H9 (cell line): ENCODE results near the gene LCP1. TPM values are rescaled to one million over a fixed set of nuclear protein-coding genes. Genes with fewer than 3 reads are reported as not detected.

Source experiments
- DNase-seq: peaks from one replicate; pipeline ENCODE4 v3.0.0-alpha.2; 2017
- H2AFZ ChIP-seq: one replicate; pipeline ENCODE4 v1.6.1; 2013; ENCODE audit warnings: mild to moderate bottlenecking, low read length, control low read depth, moderate library complexity
- H2AK5ac ChIP-seq: 2 replicates; pipeline ENCODE4 v1.6.1; 2013; ENCODE audit warnings: low read length, control low read depth, mixed read lengths; ENCODE audit not compliant: insufficient read length
- H2BK120ac ChIP-seq: one replicate; pipeline ENCODE4 v1.6.1; 2013; ENCODE audit warnings: low read depth, mild to moderate bottlenecking, low read length, control low read depth, inconsistent platforms; ENCODE audit not compliant: poor library complexity, severe bottlenecking
- H2BK12ac ChIP-seq: 2 replicates; pipeline ENCODE4 v1.6.1; 2013; ENCODE audit warnings: low read length, control low read depth, mixed read lengths, low read depth; ENCODE audit not compliant: insufficient read length
- H2BK15ac ChIP-seq: 2 replicates; pipeline ENCODE4 v1.6.1; 2013; ENCODE audit warnings: low read depth, low read length, control low read depth
- H2BK20ac ChIP-seq: one replicate; pipeline ENCODE4 v1.6.1; 2013; ENCODE audit warnings: low read depth, mild to moderate bottlenecking, low read length, control low read depth, inconsistent platforms; ENCODE audit not compliant: poor library complexity, severe bottlenecking
- H2BK5ac ChIP-seq: 2 replicates; pipeline ENCODE4 v1.6.1; 2013; ENCODE audit warnings: low read length, control low read depth, mixed read lengths; ENCODE audit not compliant: insufficient read length
- H3K14ac ChIP-seq: 2 replicates; pipeline ENCODE4 v1.6.1; 2013; ENCODE audit warnings: low read length, control low read depth; ENCODE audit not compliant: insufficient read depth
- H3K18ac ChIP-seq: 2 replicates; pipeline ENCODE4 v1.6.1; 2013; ENCODE audit warnings: low read depth, mild to moderate bottlenecking, mixed read lengths, low read length, control low read depth; ENCODE audit not compliant: insufficient read length
- H3K23ac ChIP-seq: 2 replicates; pipeline ENCODE4 v1.6.1; 2013; ENCODE audit warnings: low read length, control low read depth, mixed read lengths, low read depth; ENCODE audit not compliant: insufficient read length
- H3K23me2 ChIP-seq: 2 replicates; pipeline ENCODE4 v1.6.1; 2013; ENCODE audit warnings: low read depth, mild to moderate bottlenecking, mixed read lengths, low read length, control low read depth; ENCODE audit not compliant: insufficient read length, poor library complexity, severe bottlenecking
- H3K27ac ChIP-seq: 2 replicates; pipeline ENCODE4 v1.5.1; 2013; ENCODE audit warnings: low read length, control low read depth, mixed read lengths, low read depth; ENCODE audit not compliant: insufficient read length
- H3K27me3 ChIP-seq: 2 replicates; pipeline ENCODE4 v1.6.1; 2013; ENCODE audit warnings: low read length, control low read depth, inconsistent platforms; ENCODE audit not compliant: insufficient read depth
- H3K4ac ChIP-seq: 2 replicates; pipeline ENCODE4 v1.6.1; 2013; ENCODE audit warnings: low read depth, mild to moderate bottlenecking, control low read depth, inconsistent platforms, low read length, moderate library complexity
- H3K4me1 ChIP-seq: 2 replicates; pipeline ENCODE4 v1.6.1; 2013; ENCODE audit warnings: low read length, control low read depth, inconsistent platforms; ENCODE audit not compliant: insufficient read depth
- H3K4me2 ChIP-seq: 2 replicates; pipeline ENCODE4 v1.6.1; 2013; ENCODE audit warnings: low read length, control low read depth, mixed read lengths; ENCODE audit not compliant: insufficient read length, insufficient read depth
- H3K56ac ChIP-seq: 2 replicates; pipeline ENCODE4 v1.6.1; 2013; ENCODE audit warnings: low read depth, mild to moderate bottlenecking, mixed read lengths, low read length, control low read depth; ENCODE audit not compliant: insufficient read length
- H3K79me1 ChIP-seq: 2 replicates; pipeline ENCODE4 v1.6.1; 2013; ENCODE audit warnings: low read depth, mild to moderate bottlenecking, moderate library complexity, low read length, control low read depth, inconsistent platforms; ENCODE audit not compliant: insufficient read depth, poor library complexity, severe bottlenecking
- H3K79me2 ChIP-seq: 2 replicates; pipeline ENCODE4 v1.6.1; 2013; ENCODE audit warnings: low read length, control low read depth, inconsistent platforms; ENCODE audit not compliant: insufficient read depth
- H3K9ac ChIP-seq: 2 replicates; pipeline ENCODE4 v1.6.1; 2013; ENCODE audit warnings: low read length, control low read depth, mixed read lengths; ENCODE audit not compliant: insufficient read length; ENCODE audit errors: extremely low read depth
- H3K9me3 ChIP-seq: one replicate; pipeline ENCODE4 v1.6.1; 2013; ENCODE audit warnings: low read depth, low read length, inconsistent platforms; ENCODE audit not compliant: control insufficient read depth
- H3T11ph ChIP-seq: one replicate; pipeline ENCODE4 v1.6.1; 2013; ENCODE audit warnings: mild to moderate bottlenecking, low read length, control low read depth, inconsistent platforms
- H4K20me1 ChIP-seq: one replicate; pipeline ENCODE4 v1.6.1; 2013; ENCODE audit not compliant: control insufficient read depth, insufficient read length, insufficient read depth
- H4K5ac ChIP-seq: 2 replicates; pipeline ENCODE4 v1.6.1; 2013; ENCODE audit warnings: low read depth, mild to moderate bottlenecking, mixed read lengths, low read length, control low read depth; ENCODE audit not compliant: insufficient read length
- H4K8ac ChIP-seq: replicated peaks from 2 replicates; pipeline ENCODE4 v1.6.1; 2013; ENCODE audit warnings: low read length, control low read depth, mixed read lengths, low read depth; ENCODE audit not compliant: insufficient read length
- H4K91ac ChIP-seq: 2 replicates; pipeline ENCODE4 v1.6.1; 2013; ENCODE audit warnings: low read depth, mild to moderate bottlenecking, moderate library complexity, mixed read lengths, low read length, control low read depth; ENCODE audit not compliant: insufficient read length
- H3K27ac Mint-ChIP-seq, 3 experiments: 2 replicates in 2 of 3; 3 replicates in 1 of 3; pipeline ENCODE4 v1.8.0; 2020 to 2021; ENCODE audit warnings: mixed read lengths in 3 of 3, mild to moderate bottlenecking in 1 of 3, moderate library complexity in 1 of 3
- H3K27me3 Mint-ChIP-seq: 2 replicates; pipeline ENCODE4 v1.8.0; 2021; ENCODE audit warnings: low read depth, mild to moderate bottlenecking, moderate library complexity, mixed read lengths
- H3K36me3 Mint-ChIP-seq, 3 experiments: 2 replicates in 2 of 3; 3 replicates in 1 of 3; pipeline ENCODE4 v1.8.0; 2020 to 2021; ENCODE audit warnings: low read depth in 3 of 3, mixed read lengths in 3 of 3; ENCODE audit not compliant: insufficient read depth in 1 of 3
- H3K4me1 Mint-ChIP-seq, 2 experiments: 2 replicates each; pipeline ENCODE4 v1.8.0; 2020; ENCODE audit warnings: mixed read lengths in 2 of 2
- H3K4me3 Mint-ChIP-seq, 2 experiments: 2 replicates in 1 of 2; 3 replicates in 1 of 2; pipeline ENCODE4 v1.8.0; 2020 to 2021; ENCODE audit warnings: mild to moderate bottlenecking in 2 of 2, mixed read lengths in 2 of 2, moderate library complexity in 1 of 2
- H3K9me3 Mint-ChIP-seq, 2 experiments: 2 replicates in 1 of 2; 3 replicates in 1 of 2; pipeline ENCODE4 v1.8.0; 2020; ENCODE audit warnings: mild to moderate bottlenecking in 2 of 2, mixed read lengths in 2 of 2, moderate library complexity in 1 of 2
- WGBS: extraction: QIAGEN DNeasy Blood & Tissue Kit; methylation state at CpG from one replicate; pipeline ENCODE4 v1.1.7; 2013; ENCODE audit warnings: missing lambda C conversion rate, low lambda C conversion rate, mixed read lengths; ENCODE audit not compliant: insufficient read length; ENCODE audit errors: extremely low coverage; 5-methylcytosine and 5-hydroxymethylcytosine counted together
- total RNA-seq: library from RNA; stranded (reverse); gene quantifications from 2 replicates; pipeline ENCODE4 v1.2.1, GENCODE V29; 2021
- TF ChIP-seq, protein P1 (sequence below): fragments of 200-600 bp; sonication (generic); conservative IDR thresholded peaks from 3 replicates; pipeline ENCODE4 v1.8.0; 2021; ENCODE audit warnings: antibody characterized with exemption, mild to moderate bottlenecking

LCP1 gene
- total RNA-seq, 1 experiment from 2014 or later: 0.81 TPM

DNA sequence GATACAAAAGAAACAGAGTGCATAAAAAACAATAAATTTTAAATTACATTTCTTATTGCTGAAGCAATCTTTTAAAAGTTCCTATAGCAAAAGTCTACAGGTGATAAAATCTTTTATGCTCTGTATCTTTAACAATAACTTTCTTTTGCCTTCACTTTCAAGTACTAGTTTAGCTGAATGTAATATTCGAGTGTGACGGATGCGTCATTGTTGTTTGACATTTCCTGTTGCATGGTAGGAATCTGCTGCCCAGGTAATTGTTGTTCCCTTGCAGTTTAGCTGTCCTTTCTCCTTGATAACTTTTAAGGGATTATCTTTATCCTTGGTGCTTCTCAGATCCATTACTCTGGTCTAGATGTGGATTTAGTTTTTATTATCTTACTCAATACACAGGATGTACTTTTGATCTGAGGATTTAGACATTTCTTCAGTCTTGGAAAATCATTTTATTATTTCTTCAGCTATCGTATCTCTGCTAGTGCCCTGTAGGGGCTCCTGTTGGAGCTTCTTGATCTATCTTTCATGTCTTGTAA, 75.1 kb downstream of the LCP1 start:
- H3K27me3 Mint-ChIP-seq: no peaks in the 10 kb centered on the region
- no peaks in the 10 kb centered on the region for H3K9me3 Mint-ChIP-seq
- no peaks in the 10 kb centered on the region for H3K79me2 ChIP-seq
- no peak overlapping the region for H3K56ac ChIP-seq
- H3K79me1 ChIP-seq: no peaks in the 10 kb centered on the region
- no peak overlapping the region for H3K14ac ChIP-seq
- no peak overlapping the region for H2BK5ac ChIP-seq
- DNase-seq: no peak
- H2BK20ac ChIP-seq: no peak overlapping the region
- no peaks in the 10 kb centered on the region for H4K20me1 ChIP-seq
- no peak overlapping the region for H3K9ac ChIP-seq
- TF ChIP-seq, protein P1, sequence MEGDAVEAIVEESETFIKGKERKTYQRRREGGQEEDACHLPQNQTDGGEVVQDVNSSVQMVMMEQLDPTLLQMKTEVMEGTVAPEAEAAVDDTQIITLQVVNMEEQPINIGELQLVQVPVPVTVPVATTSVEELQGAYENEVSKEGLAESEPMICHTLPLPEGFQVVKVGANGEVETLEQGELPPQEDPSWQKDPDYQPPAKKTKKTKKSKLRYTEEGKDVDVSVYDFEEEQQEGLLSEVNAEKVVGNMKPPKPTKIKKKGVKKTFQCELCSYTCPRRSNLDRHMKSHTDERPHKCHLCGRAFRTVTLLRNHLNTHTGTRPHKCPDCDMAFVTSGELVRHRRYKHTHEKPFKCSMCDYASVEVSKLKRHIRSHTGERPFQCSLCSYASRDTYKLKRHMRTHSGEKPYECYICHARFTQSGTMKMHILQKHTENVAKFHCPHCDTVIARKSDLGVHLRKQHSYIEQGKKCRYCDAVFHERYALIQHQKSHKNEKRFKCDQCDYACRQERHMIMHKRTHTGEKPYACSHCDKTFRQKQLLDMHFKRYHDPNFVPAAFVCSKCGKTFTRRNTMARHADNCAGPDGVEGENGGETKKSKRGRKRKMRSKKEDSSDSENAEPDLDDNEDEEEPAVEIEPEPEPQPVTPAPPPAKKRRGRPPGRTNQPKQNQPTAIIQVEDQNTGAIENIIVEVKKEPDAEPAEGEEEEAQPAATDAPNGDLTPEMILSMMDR: no peak
- H3K4me1 Mint-ChIP-seq: peaks cover 3 to 4% of the 10 kb centered on the region in 2 experiments; a peak in 2 of 4 replicates
- no CpG with 5 or more reads among the region's 4 CpGs for WGBS
- no peaks in the 10 kb centered on the region for H3K9me3 ChIP-seq
- no peak overlapping the region for H3K4me2 ChIP-seq
- no peaks in the 10 kb centered on the region for H3K36me3 Mint-ChIP-seq
- H3K4me3 Mint-ChIP-seq: no peak overlapping the region
- no peak overlapping the region for H3K18ac ChIP-seq
- H4K91ac ChIP-seq: no peak overlapping the region
- no peak overlapping the region for H3K23ac ChIP-seq
- no peaks in the 10 kb centered on the region for H3K27me3 ChIP-seq
- no peaks in the 10 kb centered on the region for H3K4me1 ChIP-seq
- no peak overlapping the region for H2AFZ ChIP-seq
- no peak overlapping the region for H2BK12ac ChIP-seq
- H4K5ac ChIP-seq: no peak overlapping the region
- no peak overlapping the region for H3T11ph ChIP-seq
- no peak overlapping the region for H3K27ac ChIP-seq
- H2BK120ac ChIP-seq: no peak overlapping the region
- H2AK5ac ChIP-seq: no peak overlapping the region
- H3K4ac ChIP-seq: no peak overlapping the region
- H2BK15ac ChIP-seq: no peak overlapping the region
- H3K23me2 ChIP-seq: no peaks in the 10 kb centered on the region
- no peak overlapping the region for H3K27ac Mint-ChIP-seq
- H4K8ac ChIP-seq: no peak overlapping the region
